Choroid plexus epithelial cell (primary cell): ENCODE data around the gene SSX2IP.

ENCODE experiments used
- DNase-seq: peaks from one replicate; pipeline ENCODE4 v3.0.0-alpha.2; 2010; ENCODE audit warnings: low read depth
- H3K4me3 ChIP-seq: 2 replicates; pipeline ENCODE4 v1.5.1; 2011; ENCODE audit warnings: low read depth, mild to moderate bottlenecking, control low read depth, low read length, moderate library complexity
- TF ChIP-seq, protein P1 (sequence below): conservative IDR thresholded peaks from 2 replicates; pipeline ENCODE4 v1.5.1; 2011; ENCODE audit warnings: low read depth, mild to moderate bottlenecking, control low read depth, inconsistent platforms, low read length, moderate library complexity

Gene SSX2IP

GRCh38 chr1:84720221-84720780, 30.0 kb upstream of the SSX2IP start:
- no peak for DNase-seq
- no peak overlapping the region for H3K4me3 ChIP-seq
- TF ChIP-seq, protein P1, sequence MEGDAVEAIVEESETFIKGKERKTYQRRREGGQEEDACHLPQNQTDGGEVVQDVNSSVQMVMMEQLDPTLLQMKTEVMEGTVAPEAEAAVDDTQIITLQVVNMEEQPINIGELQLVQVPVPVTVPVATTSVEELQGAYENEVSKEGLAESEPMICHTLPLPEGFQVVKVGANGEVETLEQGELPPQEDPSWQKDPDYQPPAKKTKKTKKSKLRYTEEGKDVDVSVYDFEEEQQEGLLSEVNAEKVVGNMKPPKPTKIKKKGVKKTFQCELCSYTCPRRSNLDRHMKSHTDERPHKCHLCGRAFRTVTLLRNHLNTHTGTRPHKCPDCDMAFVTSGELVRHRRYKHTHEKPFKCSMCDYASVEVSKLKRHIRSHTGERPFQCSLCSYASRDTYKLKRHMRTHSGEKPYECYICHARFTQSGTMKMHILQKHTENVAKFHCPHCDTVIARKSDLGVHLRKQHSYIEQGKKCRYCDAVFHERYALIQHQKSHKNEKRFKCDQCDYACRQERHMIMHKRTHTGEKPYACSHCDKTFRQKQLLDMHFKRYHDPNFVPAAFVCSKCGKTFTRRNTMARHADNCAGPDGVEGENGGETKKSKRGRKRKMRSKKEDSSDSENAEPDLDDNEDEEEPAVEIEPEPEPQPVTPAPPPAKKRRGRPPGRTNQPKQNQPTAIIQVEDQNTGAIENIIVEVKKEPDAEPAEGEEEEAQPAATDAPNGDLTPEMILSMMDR, result no peak

DNA sequence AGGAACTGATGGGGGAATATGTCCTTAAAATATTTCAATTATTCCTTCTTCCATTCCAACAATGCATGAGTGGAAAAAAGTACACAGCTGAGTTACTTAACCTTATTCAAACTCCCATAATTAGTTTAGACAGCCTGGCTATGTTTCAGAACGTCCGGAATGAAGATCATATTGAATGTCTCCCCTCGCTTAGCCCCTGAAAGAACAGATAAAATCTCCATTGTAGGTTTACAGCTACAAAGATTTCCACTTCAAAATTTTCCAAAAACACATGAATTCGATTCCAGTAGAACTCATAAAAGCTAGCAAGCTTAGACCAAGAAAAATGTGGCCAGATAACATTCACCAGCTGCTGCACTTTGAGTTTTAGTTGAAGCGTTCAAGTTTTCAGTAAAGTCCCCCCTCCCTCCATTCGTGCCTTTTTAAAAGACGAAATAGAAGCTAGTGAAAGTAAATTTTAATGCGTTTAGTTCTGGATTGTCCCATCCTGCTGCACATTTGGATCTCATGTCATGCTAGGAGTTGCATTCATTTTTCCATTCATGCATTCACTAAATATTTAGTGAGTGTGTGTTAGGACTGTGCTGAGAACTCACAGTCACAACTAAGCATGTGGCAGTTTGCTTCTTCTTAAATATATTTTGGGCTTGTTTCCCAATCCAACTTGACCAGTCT, 29.4 kb upstream of the SSX2IP start:
- no peak overlapping the region for H3K4me3 ChIP-seq
- DNase-seq, result no peak
- TF ChIP-seq, protein P1, result no peak

DNA sequence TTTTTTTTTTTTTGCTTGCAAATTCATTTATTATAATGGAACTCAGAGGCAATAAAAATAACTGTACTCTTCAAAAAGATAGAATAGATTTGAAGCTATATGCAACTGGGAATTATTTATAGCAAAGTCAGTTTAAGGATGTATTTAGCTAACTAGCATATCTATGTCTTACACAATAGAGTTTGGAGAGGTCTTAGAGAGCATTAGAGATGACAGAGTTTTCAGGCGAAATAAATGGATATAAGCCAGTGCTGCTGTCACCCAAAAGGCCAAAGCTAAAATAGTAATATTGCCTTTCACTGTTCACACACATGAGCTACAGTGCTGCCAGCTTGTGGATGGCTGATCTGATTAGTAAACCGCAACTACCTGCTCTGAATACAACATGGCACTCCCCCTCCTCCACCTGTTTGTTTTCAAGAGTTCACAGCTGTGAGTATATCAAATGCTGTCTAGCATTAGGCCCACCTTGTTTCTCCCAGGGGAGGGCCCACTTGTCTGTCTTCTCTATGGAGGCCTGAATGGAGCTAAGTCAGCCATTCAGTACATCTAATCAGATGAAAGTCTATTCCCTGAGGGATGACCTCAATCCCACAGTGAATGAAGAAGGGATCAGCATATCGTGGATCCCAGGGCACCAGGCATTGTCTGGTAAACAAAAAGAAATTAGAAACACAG, 25.2 kb upstream of the SSX2IP start:
- DNase-seq, result no peak
- no peak overlapping the region for H3K4me3 ChIP-seq
- TF ChIP-seq, protein P1, result no peak

- TF ChIP-seq, protein P1, result no peak
- DNase-seq, result peak; percentile 36
- H3K4me3 ChIP-seq, result no peak overlapping the region
These were observed 22.1 kb upstream of the SSX2IP start for GRCh38 chr1:84712276-84712874.

- TF ChIP-seq, protein P1, result no peak
- H3K4me3 ChIP-seq, result no peak overlapping the region
- DNase-seq, result no peak
These were observed 21.6 kb upstream of the SSX2IP start for GRCh38 chr1:84711869-84712268.

DNA sequence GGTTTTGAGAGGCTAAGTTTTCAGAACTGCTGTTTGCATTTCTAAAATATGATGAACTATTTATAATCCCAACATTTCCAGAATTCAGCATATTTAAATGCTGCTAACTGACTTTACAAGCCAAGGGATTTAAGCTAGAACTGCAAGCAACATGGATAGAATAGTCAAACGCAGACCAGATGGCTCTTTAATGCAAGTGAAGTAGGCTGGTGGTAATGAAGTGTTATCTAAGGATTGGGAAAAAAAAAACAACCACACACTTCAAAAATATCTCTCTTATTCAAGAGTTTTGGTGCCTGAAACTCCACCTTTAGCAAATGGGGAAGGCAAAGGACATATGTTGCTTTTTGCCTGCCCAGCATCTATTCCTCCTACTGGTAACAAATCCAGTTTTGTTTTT, 20.9 kb upstream of the SSX2IP start:
- TF ChIP-seq, protein P1, result no peak
- DNase-seq, result no peak

More for the DNA sequence above, 20.9 kb upstream of the SSX2IP start:
- H3K4me3 ChIP-seq, result no peak overlapping the region
